Stimulated activated CD4-positive, alpha-beta T cell treated with anti-CD3 and anti-CD28 coated beads, Interleukin-15, amount 100 ng/mL, for 48 hours (primary cell): ENCODE data around the gene MLANA.

Source experiments
- DNase-seq, 2 donors: peaks; one replicate each; pipeline ENCODE4 v3.0.0-alpha.2; 2020; ENCODE audit warnings: low read depth in 2 of 2

MLANA gene

DNA sequence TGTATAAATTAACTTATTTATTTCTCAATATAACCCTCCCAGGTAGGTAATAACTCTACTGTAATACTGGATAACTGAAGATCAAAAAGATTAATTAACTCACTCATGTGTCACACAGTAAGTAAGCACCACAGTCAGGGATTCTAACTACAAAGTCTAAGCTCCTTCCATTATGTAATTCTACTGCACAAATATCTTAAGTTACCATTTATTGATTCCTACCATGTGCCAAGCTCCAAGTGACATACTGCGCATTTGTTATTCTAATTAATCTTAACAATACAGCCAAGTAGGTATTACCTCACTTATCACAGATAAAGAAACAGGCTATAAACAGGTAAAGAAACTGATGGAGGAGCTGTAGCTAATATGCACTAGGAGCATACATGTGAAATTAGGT is 66.5 kb downstream of the MLANA start:
- DNase-seq, result no peak

DNA sequence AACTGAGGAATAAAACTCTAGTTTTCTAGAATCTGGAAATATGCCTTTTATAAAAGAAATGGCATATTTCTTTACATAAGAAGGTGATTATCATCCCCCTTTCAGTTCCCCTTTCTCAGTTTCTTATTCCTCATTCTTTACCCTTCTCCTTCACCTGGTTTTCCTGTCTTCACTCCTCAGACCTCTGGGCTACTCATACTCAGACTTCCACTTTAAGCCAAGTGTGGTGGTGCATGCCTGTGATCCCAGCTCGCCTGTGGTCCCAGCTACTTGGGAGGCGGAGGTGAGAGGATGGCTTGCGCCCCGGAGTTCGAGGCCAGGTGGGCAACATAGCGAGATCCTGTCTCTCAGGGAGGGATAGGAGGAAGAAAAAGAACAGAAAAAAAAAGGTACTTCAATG is 67.6 kb downstream of the MLANA start:
- no peak for DNase-seq
